Measurements from ENCODE around the gene GRIA1.

GRCh38 chr5:153827397-153827796 is 336.9 kb downstream of the GRIA1 start:
- TF ChIP-seq, protein P1, sequence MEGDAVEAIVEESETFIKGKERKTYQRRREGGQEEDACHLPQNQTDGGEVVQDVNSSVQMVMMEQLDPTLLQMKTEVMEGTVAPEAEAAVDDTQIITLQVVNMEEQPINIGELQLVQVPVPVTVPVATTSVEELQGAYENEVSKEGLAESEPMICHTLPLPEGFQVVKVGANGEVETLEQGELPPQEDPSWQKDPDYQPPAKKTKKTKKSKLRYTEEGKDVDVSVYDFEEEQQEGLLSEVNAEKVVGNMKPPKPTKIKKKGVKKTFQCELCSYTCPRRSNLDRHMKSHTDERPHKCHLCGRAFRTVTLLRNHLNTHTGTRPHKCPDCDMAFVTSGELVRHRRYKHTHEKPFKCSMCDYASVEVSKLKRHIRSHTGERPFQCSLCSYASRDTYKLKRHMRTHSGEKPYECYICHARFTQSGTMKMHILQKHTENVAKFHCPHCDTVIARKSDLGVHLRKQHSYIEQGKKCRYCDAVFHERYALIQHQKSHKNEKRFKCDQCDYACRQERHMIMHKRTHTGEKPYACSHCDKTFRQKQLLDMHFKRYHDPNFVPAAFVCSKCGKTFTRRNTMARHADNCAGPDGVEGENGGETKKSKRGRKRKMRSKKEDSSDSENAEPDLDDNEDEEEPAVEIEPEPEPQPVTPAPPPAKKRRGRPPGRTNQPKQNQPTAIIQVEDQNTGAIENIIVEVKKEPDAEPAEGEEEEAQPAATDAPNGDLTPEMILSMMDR (IDR thresholded peaks at IDR 0.05; ENCODE audit: low read length), result no peak
- TF ChIP-seq EZH2 (optimal IDR thresholded peaks at IDR 0.05; ENCODE audit: low read depth, low read length) (no peak), EZH2phosphoT487 (IDR thresholded peaks at IDR 0.05; ENCODE audit: low read length) (no peak)

Measured in MM.1S (cell line).